Limb (tissue), 2 donors: ENCODE data around the gene CCND1.
A peak's percentile ranks its signal among the peaks of the same experiment; 100 is the strongest.

Source experiments
- DNase-seq, 2 donors: peaks; one replicate each; pipeline ENCODE4 v3.0.0-alpha.2; 2016; ENCODE audit errors: extremely low spot score in 2 of 2

The CCND1 gene

DNA sequence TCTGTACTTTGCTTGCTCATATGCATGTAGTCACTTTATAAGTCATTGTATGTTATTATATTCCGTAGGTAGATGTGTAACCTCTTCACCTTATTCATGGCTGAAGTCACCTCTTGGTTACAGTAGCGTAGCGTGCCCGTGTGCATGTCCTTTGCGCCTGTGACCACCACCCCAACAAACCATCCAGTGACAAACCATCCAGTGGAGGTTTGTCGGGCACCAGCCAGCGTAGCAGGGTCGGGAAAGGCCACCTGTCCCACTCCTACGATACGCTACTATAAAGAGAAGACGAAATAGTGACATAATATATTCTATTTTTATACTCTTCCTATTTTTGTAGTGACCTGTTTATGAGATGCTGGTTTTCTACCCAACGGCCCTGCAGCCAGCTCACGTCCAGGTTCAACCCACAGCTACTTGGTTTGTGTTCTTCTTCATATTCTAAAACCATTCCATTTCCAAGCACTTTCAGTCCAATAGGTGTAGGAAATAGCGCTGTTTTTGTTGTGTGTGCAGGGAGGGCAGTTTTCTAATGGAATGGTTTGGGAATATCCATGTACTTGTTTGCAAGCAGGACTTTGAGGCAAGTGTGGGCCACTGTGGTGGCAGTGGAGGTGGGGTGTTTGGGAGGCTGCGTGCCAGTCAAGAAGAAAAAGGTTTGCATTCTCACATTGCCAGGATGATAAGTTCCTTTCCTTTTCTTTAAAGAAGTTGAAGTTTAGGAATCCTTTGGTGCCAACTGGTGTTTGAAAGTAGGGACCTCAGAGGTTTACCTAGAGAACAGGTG lies 11.1 kb downstream of the CCND1 start:
- DNase-seq = no peak

DNA sequence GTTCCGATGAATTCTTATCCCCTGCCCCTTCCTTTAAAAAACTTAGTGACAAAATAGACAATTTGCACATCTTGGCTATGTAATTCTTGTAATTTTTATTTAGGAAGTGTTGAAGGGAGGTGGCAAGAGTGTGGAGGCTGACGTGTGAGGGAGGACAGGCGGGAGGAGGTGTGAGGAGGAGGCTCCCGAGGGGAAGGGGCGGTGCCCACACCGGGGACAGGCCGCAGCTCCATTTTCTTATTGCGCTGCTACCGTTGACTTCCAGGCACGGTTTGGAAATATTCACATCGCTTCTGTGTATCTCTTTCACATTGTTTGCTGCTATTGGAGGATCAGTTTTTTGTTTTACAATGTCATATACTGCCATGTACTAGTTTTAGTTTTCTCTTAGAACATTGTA lies 12.0 kb downstream of the CCND1 start:
- DNase-seq = no peak

DNA sequence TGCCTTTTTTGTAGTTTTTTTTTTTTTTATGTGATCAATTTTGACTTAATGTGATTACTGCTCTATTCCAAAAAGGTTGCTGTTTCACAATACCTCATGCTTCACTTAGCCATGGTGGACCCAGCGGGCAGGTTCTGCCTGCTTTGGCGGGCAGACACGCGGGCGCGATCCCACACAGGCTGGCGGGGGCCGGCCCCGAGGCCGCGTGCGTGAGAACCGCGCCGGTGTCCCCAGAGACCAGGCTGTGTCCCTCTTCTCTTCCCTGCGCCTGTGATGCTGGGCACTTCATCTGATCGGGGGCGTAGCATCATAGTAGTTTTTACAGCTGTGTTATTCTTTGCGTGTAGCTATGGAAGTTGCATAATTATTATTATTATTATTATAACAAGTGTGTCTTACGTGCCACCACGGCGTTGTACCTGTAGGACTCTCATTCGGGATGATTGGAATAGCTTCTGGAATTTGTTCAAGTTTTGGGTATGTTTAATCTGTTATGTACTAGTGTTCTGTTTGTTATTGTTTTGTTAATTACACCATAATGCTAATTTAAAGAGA lies 12.5 kb downstream of the CCND1 start:
- no peak for DNase-seq

DNA sequence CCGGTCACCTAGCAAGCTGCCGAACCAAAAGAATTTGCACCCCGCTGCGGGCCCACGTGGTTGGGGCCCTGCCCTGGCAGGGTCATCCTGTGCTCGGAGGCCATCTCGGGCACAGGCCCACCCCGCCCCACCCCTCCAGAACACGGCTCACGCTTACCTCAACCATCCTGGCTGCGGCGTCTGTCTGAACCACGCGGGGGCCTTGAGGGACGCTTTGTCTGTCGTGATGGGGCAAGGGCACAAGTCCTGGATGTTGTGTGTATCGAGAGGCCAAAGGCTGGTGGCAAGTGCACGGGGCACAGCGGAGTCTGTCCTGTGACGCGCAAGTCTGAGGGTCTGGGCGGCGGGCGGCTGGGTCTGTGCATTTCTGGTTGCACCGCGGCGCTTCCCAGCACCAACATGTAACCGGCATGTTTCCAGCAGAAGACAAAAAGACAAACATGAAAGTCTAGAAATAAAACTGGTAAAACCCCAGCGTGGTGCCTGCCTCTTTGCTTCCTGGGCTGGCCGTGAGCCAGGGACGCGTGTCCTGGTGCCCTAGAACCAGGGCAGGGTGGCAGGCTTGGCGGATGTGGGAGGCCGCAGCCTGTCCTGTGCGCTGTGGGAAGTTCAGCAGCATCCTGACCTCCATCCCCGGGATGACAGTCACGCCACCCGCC lies 13.2 kb downstream of the CCND1 start:
- DNase-seq = no peak

DNA sequence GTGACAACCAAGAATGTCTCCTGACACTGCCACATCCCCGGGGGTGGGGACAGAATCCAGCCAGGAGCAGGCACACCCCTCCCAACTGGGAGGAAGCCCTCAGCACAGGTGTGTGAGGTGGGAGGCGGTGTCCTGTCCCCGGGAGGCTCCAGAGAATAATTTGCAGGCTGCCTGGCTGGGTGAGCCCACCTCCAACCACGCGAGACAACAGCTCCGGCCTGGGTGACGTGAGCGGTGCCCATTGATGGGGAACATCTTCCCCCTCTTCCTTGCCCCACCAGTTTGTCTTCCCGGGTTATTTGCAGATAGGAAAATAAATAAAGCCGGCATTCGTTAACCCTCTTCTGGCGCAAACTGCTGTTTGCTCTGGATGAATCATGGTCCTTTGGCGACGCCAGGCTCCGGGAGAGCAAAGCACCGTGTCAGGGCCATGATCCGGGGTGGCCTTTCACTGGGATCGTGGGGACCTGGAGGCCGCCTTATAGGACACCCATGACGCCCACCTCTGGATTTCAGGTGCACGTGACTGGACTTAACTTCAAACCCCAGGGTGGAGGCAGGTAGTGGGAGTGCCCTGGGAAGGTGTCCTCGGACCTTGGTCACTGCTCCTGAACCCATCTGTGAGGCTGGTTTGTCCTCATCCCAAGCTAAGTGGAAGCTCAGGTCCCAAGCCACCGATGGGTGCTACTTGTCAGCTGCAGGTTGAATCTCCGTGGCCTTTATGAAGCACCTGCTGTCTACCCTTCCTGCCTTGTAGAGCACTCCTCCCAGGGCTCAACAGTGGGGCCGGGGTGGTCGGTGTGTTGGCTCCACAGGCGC lies 13.9 kb downstream of the CCND1 start:
- peak in 1 of 2 donors; percentile 28 for DNase-seq

DNA sequence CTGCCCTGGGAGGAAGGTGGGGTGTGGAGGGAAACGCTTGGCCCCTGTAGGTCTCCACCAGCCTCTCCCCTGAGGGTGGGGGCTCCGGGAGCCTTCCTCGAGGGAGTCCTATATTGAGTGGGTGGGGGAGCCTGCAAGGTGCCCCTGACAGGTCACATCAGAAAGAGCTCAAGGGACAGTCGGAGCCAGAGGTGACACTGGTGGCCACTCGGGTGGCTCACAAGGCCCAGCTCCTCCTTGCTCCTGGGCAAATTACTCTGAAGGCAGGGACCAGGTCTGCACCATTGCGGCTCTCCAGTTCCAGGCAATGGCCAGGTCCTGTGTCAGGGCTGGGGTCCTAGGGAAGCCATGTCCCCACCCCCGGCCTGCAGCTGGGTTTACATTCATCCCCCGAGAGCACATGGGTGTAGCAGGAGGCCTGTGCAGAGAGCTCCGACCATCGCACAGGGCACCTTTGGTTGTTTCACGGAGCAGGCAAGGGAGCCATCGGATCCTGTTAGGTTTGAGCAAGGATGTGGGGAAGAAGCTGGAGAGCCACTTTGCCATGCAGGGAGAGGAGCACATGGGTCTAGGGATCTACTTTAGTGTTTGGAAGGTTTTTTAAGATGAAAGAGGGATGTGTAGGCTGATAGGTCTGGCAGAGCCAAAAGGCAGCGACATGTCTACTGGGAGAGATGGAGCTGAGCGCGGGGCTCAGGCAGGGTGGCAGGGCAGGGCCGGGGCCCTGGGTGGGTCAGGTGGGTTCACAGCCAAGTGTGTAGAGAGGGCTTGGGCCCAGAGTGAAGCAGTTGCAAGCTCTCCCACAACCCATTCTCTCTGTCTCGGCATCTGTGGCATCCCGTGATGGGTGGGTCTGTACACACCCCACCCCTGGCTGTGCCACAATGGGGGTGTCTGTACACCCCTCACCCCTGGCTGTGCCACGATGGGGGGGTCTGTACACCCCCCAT lies 14.8 kb downstream of the CCND1 start:
- DNase-seq = peak in 1 of 2 donors; percentile 26

DNA sequence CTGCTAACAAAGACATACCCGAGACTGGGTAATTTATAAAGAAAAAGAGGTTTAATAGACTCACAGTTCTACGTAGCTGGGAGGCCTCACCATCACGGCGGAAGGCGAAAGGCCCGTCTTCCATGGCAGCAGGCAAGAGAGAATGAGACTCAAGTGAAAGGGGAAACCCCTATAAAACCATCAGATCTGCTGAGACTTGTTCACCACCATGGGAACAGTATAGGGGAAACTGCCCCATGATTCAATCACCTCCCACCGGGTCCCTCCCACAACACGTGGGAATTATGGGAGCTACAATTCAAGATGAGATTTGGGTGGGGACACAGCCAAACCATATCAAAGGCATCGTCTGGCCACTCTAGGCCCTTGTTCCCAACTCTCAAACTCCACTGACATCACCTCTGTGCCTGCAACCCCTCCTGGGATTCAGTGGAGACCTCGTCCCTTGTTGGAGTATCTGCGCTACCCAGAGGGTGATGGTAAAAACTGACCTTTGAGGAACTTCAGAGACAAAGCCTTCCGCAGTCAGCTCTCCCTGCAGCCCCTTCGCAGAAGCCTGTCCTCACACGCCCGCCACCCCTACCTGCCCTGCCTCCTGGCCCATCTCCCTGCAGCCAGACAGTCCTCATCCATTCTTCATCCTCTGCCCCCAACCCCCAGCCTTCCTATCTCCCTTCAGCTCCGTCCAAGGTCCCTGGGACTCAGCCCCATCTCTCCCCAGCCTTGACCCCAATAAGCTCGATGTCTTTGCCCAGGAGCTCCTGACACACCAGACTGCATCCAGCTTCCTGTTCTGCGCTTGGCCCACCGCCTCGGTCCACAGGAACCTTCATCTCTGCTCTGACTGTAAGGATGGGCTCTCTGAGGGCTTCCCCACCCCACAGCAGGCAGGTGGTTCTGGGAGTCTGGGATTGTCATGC lies 15.8 kb downstream of the CCND1 start:
- DNase-seq = peak in 1 of 2 donors; percentile 12

DNA sequence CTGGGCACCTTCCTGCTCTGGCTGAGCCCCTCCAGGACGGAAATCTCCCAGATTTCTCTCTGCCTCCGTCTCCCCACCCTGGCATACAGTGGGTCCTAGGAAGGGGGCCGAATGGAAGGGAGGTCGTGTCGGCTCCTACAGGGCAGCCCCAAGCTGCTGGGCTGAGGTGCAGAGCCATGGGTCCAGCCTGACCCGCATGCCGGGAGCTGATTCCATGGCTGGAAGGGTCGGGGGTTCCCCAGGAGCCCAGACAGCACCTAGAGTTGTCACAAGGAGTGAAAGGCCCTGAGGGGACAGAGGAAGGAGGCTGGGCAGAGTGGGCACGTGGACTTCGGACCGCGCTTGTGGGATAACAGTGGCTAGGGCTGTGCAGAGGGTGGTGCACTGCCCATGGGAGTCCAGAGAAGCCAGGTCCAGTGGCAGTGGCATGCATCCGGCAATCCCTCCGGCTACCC lies 16.5 kb downstream of the CCND1 start:
- DNase-seq = no peak

DNA sequence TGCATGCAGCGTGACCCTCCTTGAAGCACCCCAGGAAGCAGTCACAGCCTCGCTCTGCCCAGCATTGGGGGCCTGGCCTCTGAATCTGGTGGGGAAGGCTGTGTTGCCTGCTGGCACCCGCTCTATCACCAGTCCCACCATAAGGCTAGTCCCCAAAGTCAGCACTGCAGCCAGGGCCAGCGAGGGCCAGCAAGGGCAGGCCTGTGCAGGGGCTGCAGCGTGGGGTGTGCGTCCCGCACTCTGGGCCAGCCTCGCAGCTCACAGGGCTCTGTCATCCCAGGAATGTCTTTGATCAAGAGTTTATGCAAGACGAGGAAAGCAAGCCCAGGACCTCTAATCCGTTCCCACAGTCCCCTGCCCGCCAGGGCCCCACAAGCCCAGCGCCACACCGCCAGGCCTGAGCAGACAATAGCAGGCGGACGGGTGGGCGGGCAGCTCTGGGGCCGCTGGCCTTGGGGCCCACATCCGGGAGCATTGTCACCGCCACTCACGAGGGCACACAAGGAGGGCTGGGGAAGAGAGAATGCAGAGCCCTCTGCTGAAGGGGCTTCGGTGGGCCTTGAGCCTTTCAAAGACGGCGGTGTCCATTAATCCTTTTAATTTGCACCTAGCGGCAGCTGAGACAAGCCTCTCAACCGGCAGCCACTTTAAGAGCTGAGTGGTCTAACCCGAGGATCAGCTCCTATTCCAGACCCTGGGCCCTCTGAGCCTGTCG lies 17.1 kb downstream of the CCND1 start:
- DNase-seq = no peak

DNA sequence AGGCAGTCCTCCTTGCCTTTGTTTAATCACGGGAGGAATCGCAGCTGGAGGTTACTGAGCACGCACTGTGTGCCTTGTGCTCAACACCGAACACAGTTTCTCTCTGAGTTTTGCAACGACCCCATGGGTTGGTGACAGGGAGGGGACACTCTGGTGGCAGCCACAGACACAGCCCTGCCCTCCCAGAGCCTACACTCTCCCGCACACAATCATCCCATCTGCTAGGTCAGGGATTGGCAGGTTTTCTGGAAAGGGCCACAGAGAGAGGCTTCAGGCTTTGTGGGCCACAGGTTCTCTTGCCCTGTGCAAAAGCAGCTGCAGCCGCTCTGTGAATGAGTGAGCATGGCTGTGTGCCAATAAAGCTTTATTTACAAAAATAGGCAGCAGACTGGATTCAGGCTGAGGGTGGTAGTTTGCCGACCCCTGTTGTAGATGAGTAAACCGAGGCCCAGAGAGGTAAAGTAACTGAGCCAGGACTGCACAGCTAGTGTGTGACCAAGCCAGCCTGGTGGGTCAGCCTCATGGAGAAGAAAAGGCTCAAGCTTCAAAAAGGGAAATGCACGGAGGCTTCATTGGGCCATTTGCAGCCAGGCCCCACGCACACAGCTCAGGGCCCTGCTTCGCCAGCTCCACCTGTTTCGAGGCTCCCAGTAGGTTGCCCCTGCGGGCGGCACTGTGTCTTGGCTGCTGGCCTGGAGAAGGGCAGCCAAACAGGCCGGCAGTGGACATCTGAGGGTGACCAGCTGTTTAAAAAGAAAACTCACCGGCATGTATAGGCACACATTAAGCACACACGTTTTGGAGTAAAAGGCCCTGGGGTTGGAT lies 17.9 kb downstream of the CCND1 start:
- DNase-seq = no peak

DNA sequence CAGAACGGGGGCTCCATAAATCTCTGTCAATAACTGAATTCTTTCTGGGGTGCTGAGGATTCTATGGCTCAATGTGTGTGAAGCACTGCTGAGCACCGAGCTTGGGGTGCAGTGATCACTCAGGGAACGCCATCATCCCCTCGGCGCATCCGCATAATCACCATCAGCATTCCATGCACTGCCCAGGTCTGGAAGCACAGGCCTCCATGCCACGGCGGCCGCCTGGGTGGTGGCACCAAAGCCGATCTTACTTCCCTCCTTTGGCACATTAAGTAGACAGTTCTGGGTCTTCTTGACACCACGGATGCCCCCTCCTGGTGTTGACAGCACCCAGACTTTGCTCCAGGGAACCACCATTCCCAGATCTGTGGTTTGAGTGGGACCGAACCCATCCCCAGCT lies 18.6 kb downstream of the CCND1 start:
- no peak for DNase-seq

DNA sequence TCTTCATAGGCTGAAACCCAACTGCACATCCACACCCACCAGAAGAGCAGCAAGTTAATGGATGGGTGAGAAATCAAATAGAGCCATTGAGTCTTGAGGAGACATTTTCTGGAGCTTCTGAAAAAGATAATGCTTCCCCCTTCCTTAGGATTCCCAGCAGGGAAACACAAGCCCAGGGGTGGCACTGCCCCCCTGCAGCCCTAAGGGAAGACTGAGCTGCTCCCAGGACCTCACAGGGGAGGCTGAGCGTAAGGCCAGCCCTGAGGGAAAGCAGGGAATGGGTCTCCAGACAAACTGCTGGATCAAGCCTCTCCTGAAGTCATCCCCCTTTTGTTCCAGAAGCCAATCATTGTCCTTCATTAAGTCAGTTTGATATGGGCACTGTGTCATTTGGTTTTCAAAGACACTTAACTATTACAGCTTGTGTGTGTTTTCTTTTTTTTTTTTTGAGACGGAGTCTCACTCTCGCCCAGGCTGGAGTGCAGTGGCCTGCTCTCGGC lies 19.1 kb downstream of the CCND1 start:
- no peak for DNase-seq

DNA sequence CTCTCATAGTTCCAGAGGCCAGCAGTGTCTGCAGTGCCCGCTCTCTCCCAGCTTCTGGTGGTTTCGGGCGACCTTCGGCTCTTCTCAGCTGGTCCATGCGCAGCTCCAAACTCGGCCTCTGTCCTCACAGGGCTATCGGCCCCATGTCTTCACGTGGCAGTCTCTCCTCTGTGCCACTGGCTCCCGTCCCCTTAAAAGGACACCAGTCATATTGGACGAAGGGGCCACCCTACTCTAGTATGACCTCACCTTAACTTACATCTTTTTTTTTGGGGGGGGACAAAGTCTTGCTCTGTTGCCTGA lies 20.4 kb downstream of the CCND1 start:
- no peak for DNase-seq

DNA sequence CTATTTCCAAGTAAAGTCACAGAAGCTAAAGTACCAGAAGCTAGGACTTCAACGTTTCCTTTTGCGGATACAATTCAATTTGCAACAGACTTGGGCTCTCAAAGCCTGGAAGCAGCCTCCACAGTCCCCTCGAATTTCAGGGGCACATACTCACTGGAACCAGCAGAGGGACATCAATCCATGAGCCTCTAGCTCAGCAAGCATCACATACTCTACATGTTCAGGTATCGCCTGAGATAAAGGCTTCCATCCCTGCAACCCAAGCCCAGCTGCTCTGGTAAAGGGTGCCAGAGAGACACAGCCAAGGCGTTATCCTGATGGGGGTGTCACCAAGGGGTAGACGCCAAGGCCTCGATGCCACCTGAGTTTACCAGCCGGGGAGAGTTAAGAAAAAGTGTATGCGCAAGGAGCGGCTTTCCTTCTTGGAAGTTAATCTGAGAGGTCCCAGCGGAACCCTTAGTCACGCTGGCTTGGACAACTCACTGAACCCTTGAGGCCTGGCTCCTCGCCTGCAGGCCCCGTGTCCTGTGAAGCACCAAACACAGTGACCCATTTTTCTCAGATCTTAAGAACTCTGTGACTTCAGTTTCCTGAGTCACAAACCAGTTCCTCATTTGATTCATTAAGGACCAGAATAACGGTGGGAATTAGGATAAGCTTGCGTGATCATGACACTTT lies 21.2 kb downstream of the CCND1 start:
- DNase-seq = no peak

DNA sequence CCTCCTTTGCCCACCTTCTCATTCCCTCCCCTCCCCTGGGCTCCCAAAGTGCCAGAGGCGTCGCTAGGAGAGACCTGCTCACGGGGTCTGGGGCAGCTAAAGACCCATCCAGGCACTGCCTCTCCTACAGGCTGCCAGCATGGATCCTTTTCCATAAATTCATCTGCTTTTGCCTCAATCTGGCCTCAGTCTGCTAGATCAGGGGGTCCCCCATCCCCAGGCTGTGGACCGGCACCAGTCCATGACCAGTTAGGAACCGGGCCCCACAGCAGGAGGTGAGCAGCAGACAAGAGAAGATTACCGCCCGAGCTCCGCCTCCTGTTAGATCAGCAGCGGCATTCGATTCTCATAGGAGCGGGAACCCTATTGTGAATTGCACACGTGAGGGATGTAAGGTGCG lies 21.9 kb downstream of the CCND1 start:
- DNase-seq = no peak

DNA sequence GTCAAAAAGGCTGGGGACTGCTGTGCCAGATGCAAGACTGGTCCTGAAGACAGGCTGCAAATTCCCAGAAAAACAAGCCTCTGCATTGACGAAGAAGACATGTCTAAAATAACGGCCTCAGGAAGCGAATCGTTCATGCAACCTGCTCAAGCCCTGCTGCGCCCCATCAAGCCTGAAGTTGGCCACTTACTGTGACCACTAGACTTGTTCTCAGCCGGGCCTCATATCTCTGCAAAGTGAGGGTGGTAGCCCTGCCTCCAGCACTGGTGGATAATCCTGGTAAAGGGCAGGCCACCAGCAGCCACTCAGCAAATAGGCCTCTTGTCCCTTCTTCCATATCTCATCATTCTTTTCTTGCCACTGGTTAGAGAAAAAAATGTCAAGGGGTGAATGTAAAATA lies 22.4 kb downstream of the CCND1 start:
- DNase-seq = no peak

DNA sequence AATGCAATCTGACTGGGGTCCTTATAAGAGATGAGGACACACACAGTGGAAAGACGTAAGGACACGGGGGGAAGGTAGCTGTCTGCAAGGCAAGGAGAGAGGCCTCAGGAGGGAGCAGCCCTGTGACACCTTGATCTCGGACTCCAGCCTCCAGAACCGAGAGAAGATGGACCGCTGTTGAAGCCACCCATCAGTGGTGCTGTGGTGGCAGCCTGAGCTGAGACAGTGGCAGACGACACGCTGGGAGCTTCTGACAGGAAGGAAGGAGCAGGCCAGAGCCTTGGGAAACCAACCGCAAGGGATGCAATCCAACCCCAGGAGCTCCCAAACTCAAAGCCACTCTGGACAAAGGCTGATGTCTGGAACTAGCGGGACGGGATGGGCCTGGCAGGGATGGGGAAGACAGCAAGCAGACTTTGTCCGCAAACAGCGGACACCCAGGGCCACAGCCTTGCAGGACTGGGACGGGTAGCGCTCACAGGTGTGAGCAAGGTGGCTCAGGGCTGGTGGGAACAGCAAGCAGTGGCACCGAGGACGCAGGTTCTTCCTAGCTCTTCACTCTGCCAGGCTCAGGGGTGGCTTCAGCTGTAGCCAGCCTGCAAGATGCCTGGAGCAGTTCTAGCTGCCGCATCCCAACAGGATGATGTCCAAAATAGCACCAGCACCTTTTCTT lies 23.3 kb downstream of the CCND1 start:
- no peak for DNase-seq
